ENCODE data around the gene FAM161B. TPM values are rescaled to one million over a fixed set of nuclear protein-coding genes. Genes with fewer than 3 reads are reported as not detected.

Gene FAM161B
- total RNA-seq, 2 donors from 2014 or later, result 1.0 to 1.6 TPM

DNA sequence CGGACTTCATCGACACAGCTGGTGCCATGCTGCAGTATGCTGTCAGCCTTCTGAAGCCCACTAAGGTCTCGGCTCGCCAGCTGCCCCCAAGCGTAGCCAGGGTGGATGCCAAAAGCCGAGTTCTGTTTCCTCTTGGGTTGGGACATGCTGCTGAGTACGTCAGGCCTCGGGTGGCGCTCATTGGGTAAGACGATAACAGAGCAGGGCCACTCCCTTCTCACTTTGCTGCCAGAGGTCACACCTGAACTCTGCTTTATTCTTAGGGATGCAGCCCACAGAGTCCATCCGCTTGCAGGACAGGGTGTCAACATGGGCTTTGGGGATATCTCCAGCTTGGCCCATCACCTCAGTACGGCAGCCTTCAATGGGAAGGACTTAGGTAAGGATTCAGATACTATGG, 11.3 kb upstream of the FAM161B start:
- peaks cover 7 to 22% of the 10 kb centered on the region in 2 donors for H3K36me3 ChIP-seq (replicated peaks in 1 of 2; ENCODE audit: insufficient read depth in 1 of 2, low read depth in 2 of 2)
- DNase-seq, result no peak
- 87 to 93% methylated on average over 5 to 12 of the region's 12 CpGs for WGBS, 2 donors
- H3K4me3 ChIP-seq, result no peak overlapping the region
- no peak for TF ChIP-seq POLR2A (IDR thresholded peaks at IDR 0.05)
- TF ChIP-seq, protein P1, sequence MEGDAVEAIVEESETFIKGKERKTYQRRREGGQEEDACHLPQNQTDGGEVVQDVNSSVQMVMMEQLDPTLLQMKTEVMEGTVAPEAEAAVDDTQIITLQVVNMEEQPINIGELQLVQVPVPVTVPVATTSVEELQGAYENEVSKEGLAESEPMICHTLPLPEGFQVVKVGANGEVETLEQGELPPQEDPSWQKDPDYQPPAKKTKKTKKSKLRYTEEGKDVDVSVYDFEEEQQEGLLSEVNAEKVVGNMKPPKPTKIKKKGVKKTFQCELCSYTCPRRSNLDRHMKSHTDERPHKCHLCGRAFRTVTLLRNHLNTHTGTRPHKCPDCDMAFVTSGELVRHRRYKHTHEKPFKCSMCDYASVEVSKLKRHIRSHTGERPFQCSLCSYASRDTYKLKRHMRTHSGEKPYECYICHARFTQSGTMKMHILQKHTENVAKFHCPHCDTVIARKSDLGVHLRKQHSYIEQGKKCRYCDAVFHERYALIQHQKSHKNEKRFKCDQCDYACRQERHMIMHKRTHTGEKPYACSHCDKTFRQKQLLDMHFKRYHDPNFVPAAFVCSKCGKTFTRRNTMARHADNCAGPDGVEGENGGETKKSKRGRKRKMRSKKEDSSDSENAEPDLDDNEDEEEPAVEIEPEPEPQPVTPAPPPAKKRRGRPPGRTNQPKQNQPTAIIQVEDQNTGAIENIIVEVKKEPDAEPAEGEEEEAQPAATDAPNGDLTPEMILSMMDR (IDR thresholded peaks at IDR 0.05), result no peak
- no peak for ATAC-seq
- H3K4me1 ChIP-seq, result no peaks in the 10 kb centered on the region
- H3K27me3 ChIP-seq, result no peaks in the 10 kb centered on the region
- no peaks in the 10 kb centered on the region for H3K9me3 ChIP-seq
- no peak overlapping the region for H3K27ac ChIP-seq
- intact Hi-C loops (cut with DNase I), result no loop called here

DNA sequence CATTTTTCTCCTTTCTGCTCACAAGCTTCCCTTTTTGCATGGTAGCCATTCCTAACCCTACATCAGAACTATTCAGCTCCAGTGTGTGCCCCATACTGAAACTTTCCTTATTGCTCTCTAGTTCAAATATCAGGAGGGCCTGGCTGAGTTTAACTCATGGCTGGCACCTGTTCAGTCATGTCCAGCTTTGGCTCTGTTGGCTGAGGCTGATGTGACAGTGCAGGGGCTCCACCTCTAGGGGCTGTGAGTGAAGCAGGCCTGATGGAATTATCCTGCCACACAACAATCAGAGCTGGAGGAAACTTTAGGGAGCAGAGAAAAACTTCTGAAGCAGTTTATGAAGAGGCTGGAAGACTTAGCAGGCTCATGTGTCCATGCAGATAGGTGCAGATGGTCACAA, 8.7 kb upstream of the FAM161B start:
- Histone ChIP-seq H3K27me3 (no peaks in the 10 kb centered on the region), H3K36me3 (replicated peaks in 1 of 2; ENCODE audit: insufficient read depth in 1 of 2, low read depth in 2 of 2) (peaks cover 7 to 28% of the 10 kb centered on the region in 2 donors), H3K27ac (no peak overlapping the region), H3K9me3 (no peaks in the 10 kb centered on the region), H3K4me1 (no peaks in the 10 kb centered on the region), H3K4me3 (no peak overlapping the region)
- TF ChIP-seq, protein P1 (IDR thresholded peaks at IDR 0.05), result no peak
- TF ChIP-seq POLR2A (IDR thresholded peaks at IDR 0.05), result no peak
- DNase-seq (no peak), ATAC-seq (no peak)
- intact Hi-C loops (cut with DNase I), result no loop called here

DNA sequence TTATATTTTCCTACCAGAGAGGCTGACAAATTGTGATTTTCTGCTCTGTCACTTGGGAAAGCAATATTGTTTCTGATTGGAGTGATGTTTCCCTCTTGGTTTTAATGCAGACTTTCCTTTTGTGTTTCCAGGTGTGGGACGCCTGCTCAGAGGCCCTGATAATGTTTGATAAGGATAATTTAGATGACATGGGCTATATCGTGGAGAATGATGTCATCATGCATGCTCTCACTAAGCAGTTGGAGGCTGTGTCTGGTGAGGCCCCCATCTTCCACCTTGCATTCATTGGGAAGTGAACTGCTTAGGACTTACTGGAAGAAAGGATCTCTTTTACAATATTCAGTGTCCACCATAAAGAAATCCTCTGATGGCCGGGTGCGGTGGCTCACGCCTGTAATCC, 5.8 kb upstream of the FAM161B start:
- 80 to 85% methylated on average over 5 of the region's 5 CpGs for WGBS, 2 donors
- H3K4me1 ChIP-seq, result peaks cover 6% of the 10 kb centered on the region
- ATAC-seq (no peak), DNase-seq (no peak)
- H3K27ac ChIP-seq, result no peak overlapping the region
- TF ChIP-seq, protein P1 (IDR thresholded peaks at IDR 0.05), result no peak
- TF ChIP-seq POLR2A (IDR thresholded peaks at IDR 0.05), result no peak
- intact Hi-C loops (cut with DNase I), result no loop called here
- no peaks in the 10 kb centered on the region for H3K27me3 ChIP-seq
- no peak overlapping the region for H3K4me3 ChIP-seq
- H3K36me3 ChIP-seq (replicated peaks in 1 of 2; ENCODE audit: insufficient read depth in 1 of 2, low read depth in 2 of 2), result peaks cover 0 to 20% of the 10 kb centered on the region in 2 donors
- H3K9me3 ChIP-seq, result no peaks in the 10 kb centered on the region

DNA sequence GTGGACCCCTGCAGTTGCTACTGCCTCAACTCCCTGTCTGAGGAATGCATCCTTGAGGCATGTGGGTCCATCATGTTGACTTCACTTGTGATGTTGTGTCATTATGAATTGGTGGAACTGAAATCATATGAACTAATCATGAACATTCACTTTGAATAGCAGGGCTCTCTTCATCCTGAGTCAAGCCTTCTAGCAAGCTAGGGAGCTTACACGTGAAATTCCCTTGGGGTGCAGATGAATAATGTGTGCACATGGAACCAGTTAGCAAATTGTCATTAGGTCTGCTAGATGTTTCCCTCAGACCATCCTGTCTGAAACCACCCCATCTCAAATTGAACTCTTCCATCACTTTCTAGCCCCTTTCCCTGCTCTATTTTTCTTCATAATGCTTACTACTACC, 3.8 kb upstream of the FAM161B start:
- Histone ChIP-seq H3K36me3 (replicated peaks in 1 of 2; ENCODE audit: insufficient read depth in 1 of 2, low read depth in 2 of 2) (peaks cover 0 to 10% of the 10 kb centered on the region in 2 donors), H3K4me1 (peaks cover 6% of the 10 kb centered on the region), H3K27ac (no peak overlapping the region), H3K27me3 (no peaks in the 10 kb centered on the region), H3K4me3 (no peak overlapping the region), H3K9me3 (no peaks in the 10 kb centered on the region)
- 75 to 93% methylated on average over 1 of the region's 1 CpG for WGBS, 2 donors
- DNase-seq, result no peak
- TF ChIP-seq, protein P1 (IDR thresholded peaks at IDR 0.05), result no peak
- no peak for TF ChIP-seq POLR2A (IDR thresholded peaks at IDR 0.05)
- intact Hi-C loops (cut with DNase I), result no loop called here
- no peak for ATAC-seq

DNA sequence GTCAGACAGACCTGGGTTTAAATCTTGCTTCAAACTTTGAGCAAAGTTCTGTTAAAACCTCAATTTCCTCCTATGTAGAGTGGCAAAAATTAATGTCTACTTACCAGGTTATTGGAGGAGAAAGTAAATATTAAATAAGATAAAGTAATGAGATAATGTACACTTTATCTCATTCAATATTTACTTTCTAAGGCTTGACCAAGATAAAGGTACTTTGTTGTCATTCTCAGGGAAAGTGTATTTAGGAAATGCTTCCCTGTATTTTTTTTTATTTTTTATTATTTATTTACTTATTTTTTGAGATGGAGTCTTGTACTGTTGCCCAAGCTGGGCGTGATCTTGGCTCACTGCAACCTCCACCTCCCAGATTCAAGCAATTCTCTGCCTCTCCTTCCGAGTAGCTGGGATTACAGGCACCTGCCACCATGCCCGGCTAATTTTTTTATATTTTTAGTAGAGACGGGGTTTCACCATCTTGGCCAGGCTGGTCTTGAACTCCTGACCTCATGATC, 4.7 kb downstream of the FAM161B start:
- Histone ChIP-seq H3K27me3 (no peaks in the 10 kb centered on the region), H3K36me3 (replicated peaks in 1 of 2; ENCODE audit: insufficient read depth in 1 of 2, low read depth in 2 of 2) (no peaks in the 10 kb centered on the region), H3K27ac (peak overlapping the region in 2 of 4 donors; percentile 46 to 70), H3K4me1 (peaks cover 22% of the 10 kb centered on the region), H3K4me3 (no peak overlapping the region), H3K9me3 (no peaks in the 10 kb centered on the region)
- WGBS, 2 donors, result 13 to 17% methylated on average over 4 of the region's 4 CpGs
- TF ChIP-seq, protein P1 (IDR thresholded peaks at IDR 0.05), result no peak
- ATAC-seq, result peak; percentile 38
- peak; percentile 46 to 75 (median 66) for DNase-seq
- intact Hi-C loops (cut with DNase I), result no loop called here
